ENCODE data around the gene EFTUD2.

- TF ChIP-seq POLR2A (IDR thresholded peaks at IDR 0.05): peak; percentile 52 to 64
- peak; percentile 85 to 90 (median 87) for TF ChIP-seq POLR2AphosphoS5 (IDR thresholded peaks at IDR 0.05)
- TF ChIP-seq CTCF (IDR thresholded peaks at IDR 0.05): no peak
- TF ChIP-seq EP300 (IDR thresholded peaks at IDR 0.05): no peak
Measured at GRCh38 chr17:44947461-44948314, 48.4 kb upstream of the EFTUD2 start, which contains the start of gene KIF18B.
